Left lung (tissue), 10 donors: ENCODE measurements around the gene SOWAHD. TPM values are rescaled to one million over a fixed set of nuclear protein-coding genes. Genes with fewer than 3 reads are reported as not detected.
"Not testable (repeated sequence)": the region's sequence is repeated elsewhere in the genome, so short reads cannot be mapped to it uniquely, and the experiment has no call there.

Source experiments
- ATAC-seq: fragments of 200-7000 bp; cut with Tn5 transposase; one replicate; pipeline ENCODE4 v1.9.1; 2020; ENCODE audit warnings: moderate library complexity
- DNase-seq, 4 donors: peaks; one replicate each; pipeline ENCODE4 v3.0.0-alpha.2; 2013 to 2020
- H3K27ac ChIP-seq, 2 donors: fragments of 200-600 bp; sonication (generic) in 1 of 2; one replicate each; pipeline versions ENCODE4 v1.5.0 to v1.8.0; 2020 to 2021
- H3K27me3 ChIP-seq, 2 donors: fragments of 200-600 bp; sonication (generic) in 1 of 2; one replicate each; pipeline versions ENCODE4 v1.5.0 to v1.8.0; 2020 to 2021
- H3K36me3 ChIP-seq, 2 donors: fragments of 200-600 bp; sonication (generic) in 1 of 2; one replicate each; pipeline versions ENCODE4 v1.5.0 to v1.8.0; 2020 to 2021
- H3K4me1 ChIP-seq, 2 donors: fragments of 200-600 bp; one replicate each; pipeline ENCODE4 v1.8.0; 2021
- H3K4me3 ChIP-seq, 2 donors: fragments of 200-600 bp; sonication (generic) in 1 of 2; one replicate each; pipeline versions ENCODE4 v1.5.0 to v1.8.0; 2020 to 2021; ENCODE audit warnings: mild to moderate bottlenecking in 1 of 2
- H3K9me3 ChIP-seq, 2 donors: fragments of 200-600 bp; sonication (generic) in 1 of 2; one replicate each; pipeline versions ENCODE4 v1.5.0 to v1.8.0; 2020 to 2021
- CTCF ChIP-seq, 2 donors: fragments of 200-600 bp; sonication (generic) in 1 of 2; IDR thresholded peaks; one replicate each; pipeline versions ENCODE4 v1.5.0 to v1.8.0; 2021; ENCODE audit warnings: antibody characterized with exemption in 2 of 2
- intact Hi-C, 2 donors: fragments of 100-400 bp; cut with DNase I; formaldehyde crosslinking; loops; one replicate each; pipeline versions ENCODE4 v1.11.2 to v1.14.2; 2022
- polyA plus RNA-seq, 6 donors: library from polyadenylated mRNA; unstranded; fragments of 120-200 nt; gene quantifications; one replicate each; pipeline ENCODE4 v1.2.1, GENCODE V29; 2013; ENCODE audit not compliant: insufficient read length in 6 of 6
- total RNA-seq, 2 donors: library from RNA; stranded (reverse); fragmentation: NEBNext Ultra II Directional; extraction: Animal tissue kit (Norgen Biotek cat#: 25700); gene quantifications; one replicate each; pipeline ENCODE4 v1.2.1, GENCODE V29; 2021
- donor health status: DM: no; HTN: yes; CAD: no.
- donor health status: DM: no; HTN: no; CAD: no.

The SOWAHD gene
- total and polyA plus RNA-seq, 8 donors: 0.34 to 4.2 (median 0.64) TPM

- no peak for ATAC-seq
- H3K27me3 ChIP-seq: no peaks in the 10 kb centered on the region
- H3K27ac ChIP-seq: no peak overlapping the region
- peaks cover 0 to 8% of the 10 kb centered on the region in 2 donors for H3K4me1 ChIP-seq
- no peaks in the 10 kb centered on the region for H3K9me3 ChIP-seq
- DNase-seq: peak in 1 of 4 donors; percentile 12
- intact Hi-C loops: no loop called here
- no peak for TF ChIP-seq CTCF (IDR thresholded peaks at IDR 0.05)
- no peak overlapping the region for H3K4me3 ChIP-seq
- no peaks in the 10 kb centered on the region for H3K36me3 ChIP-seq
These were observed 22.9 kb upstream of the SOWAHD start for GRCh38 chrX:119735467-119735866.

- Histone ChIP-seq H3K36me3 (no peaks in the 10 kb centered on the region), H3K27ac (no peak overlapping the region), H3K9me3 (no peaks in the 10 kb centered on the region), H3K4me1 (peaks cover 0 to 8% of the 10 kb centered on the region in 2 donors), H3K27me3 (no peaks in the 10 kb centered on the region), H3K4me3 (no peak overlapping the region)
- no peak for TF ChIP-seq CTCF (IDR thresholded peaks at IDR 0.05)
- no peak for ATAC-seq
- no peak for DNase-seq
- intact Hi-C loops: no loop called here
These were observed 22.1 kb upstream of the SOWAHD start for GRCh38 chrX:119736206-119736764.

- ATAC-seq (no peak), DNase-seq (no peak)
- Histone ChIP-seq H3K27ac (no peak overlapping the region), H3K4me3 (no peak overlapping the region), H3K36me3 (no peaks in the 10 kb centered on the region), H3K27me3 (no peaks in the 10 kb centered on the region), H3K4me1 (peaks cover 0 to 8% of the 10 kb centered on the region in 2 donors), H3K9me3 (no peaks in the 10 kb centered on the region)
- intact Hi-C loops: no loop called here
- TF ChIP-seq CTCF (IDR thresholded peaks at IDR 0.05): no peak
These were observed 19.6 kb upstream of the SOWAHD start for GRCh38 chrX:119738742-119739141.

GRCh38 chrX:119745283-119745848 is 13.0 kb upstream of the SOWAHD start:
- no peaks in the 10 kb centered on the region for H3K36me3 ChIP-seq
- intact Hi-C loops: no loop called here
- H3K27ac ChIP-seq: no peak overlapping the region
- no peaks in the 10 kb centered on the region for H3K27me3 ChIP-seq
- no peaks in the 10 kb centered on the region for H3K4me1 ChIP-seq
- DNase-seq: no peak
- no peak for TF ChIP-seq CTCF (IDR thresholded peaks at IDR 0.05)
- ATAC-seq: no peak
- H3K9me3 ChIP-seq: no peaks in the 10 kb centered on the region
- no peak overlapping the region for H3K4me3 ChIP-seq

GRCh38 chrX:119750131-119750530 is 8.3 kb upstream of the SOWAHD start:
- intact Hi-C loops: not testable (repeated sequence)

GRCh38 chrX:119750751-119751150 is 7.6 kb upstream of the SOWAHD start:
- H3K4me1 ChIP-seq, H3K4me3 ChIP-seq, H3K27me3 ChIP-seq, H3K27ac ChIP-seq, ATAC-seq, H3K36me3 ChIP-seq, H3K9me3 ChIP-seq, intact Hi-C loops: not testable (repeated sequence)
- peak in 1 of 4 donors; percentile 8 for DNase-seq

More at GRCh38 chrX:119750131-119750530, 8.3 kb upstream of the SOWAHD start:
- not testable (repeated sequence) for H3K27me3 ChIP-seq, H3K4me3 ChIP-seq, ATAC-seq, H3K9me3 ChIP-seq, H3K4me1 ChIP-seq, H3K36me3 ChIP-seq, DNase-seq, H3K27ac ChIP-seq
